GM18873 (cell line): ENCODE measurements around the gene ABCA7.

Experiments
- ATAC-seq: cut with Tn5 transposase; IDR thresholded peaks from one replicate; pipeline ENCODE4 v1.9.1; 2021; ENCODE audit warnings: mild to moderate bottlenecking, moderate library complexity, moderate number of reproducible peaks; ENCODE audit not compliant: unreplicated experiment, low FRiP score

The ABCA7 gene

GRCh38 chr19:1032264-1032867 is 7.5 kb upstream of the ABCA7 start:
- no peak for ATAC-seq

- ATAC-seq: no peak
Observed at GRCh38 chr19:1035998-1036621, 3.8 kb upstream of the ABCA7 start.

GRCh38 chr19:1037621-1038064 is 2.3 kb upstream of the ABCA7 start:
- no peak for ATAC-seq

GRCh38 chr19:1038978-1039645 is 795 bp upstream of the ABCA7 start:
- no peak for ATAC-seq

- peak; percentile 33 for ATAC-seq
Observed at GRCh38 chr19:1040476-1041271, 767 bp downstream of the ABCA7 start.

- ATAC-seq: no peak
Observed at GRCh38 chr19:1041272-1041834, 1.4 kb downstream of the ABCA7 start.

GRCh38 chr19:1041835-1042685 is 2.2 kb downstream of the ABCA7 start:
- no peak for ATAC-seq

- ATAC-seq: no peak
Observed at GRCh38 chr19:1042689-1043511, 3.0 kb downstream of the ABCA7 start.

- no peak for ATAC-seq
Observed at GRCh38 chr19:1045247-1045603, 5.3 kb downstream of the ABCA7 start.

- ATAC-seq: no peak
Observed at GRCh38 chr19:1046117-1046626, 6.3 kb downstream of the ABCA7 start.

- no peak for ATAC-seq
Observed at GRCh38 chr19:1046836-1047695, 7.2 kb downstream of the ABCA7 start.

GRCh38 chr19:1047696-1048147 is 7.8 kb downstream of the ABCA7 start:
- no peak for ATAC-seq

GRCh38 chr19:1049106-1049505 is 9.2 kb downstream of the ABCA7 start:
- no peak for ATAC-seq

GRCh38 chr19:1049800-1050199 is 9.9 kb downstream of the ABCA7 start:
- no peak for ATAC-seq

- no peak for ATAC-seq
Observed at GRCh38 chr19:1050989-1051788, 11.3 kb downstream of the ABCA7 start.

GRCh38 chr19:1051791-1052190 is 11.9 kb downstream of the ABCA7 start:
- no peak for ATAC-seq

GRCh38 chr19:1052349-1052975 is 12.6 kb downstream of the ABCA7 start:
- ATAC-seq: no peak
